A204.1 (cell line): ENCODE measurements around the gene SLC12A8.

Experiments
- FAIRE-seq: peaks from 2 replicates; lab custom pipeline; 2012; peaks lifted over from hg19 to GRCh38; lab: Jason Lieb, UNC

Gene SLC12A8

GRCh38 chr3:125151916-125152315 lies 60.6 kb downstream of the SLC12A8 start:
- no peak for FAIRE-seq

- FAIRE-seq, result no peak
Measured at GRCh38 chr3:125151442-125151817, 61.1 kb downstream of the SLC12A8 start.

GRCh38 chr3:125150525-125151441 lies 61.8 kb downstream of the SLC12A8 start:
- no peak for FAIRE-seq

- FAIRE-seq, result no peak
Measured at GRCh38 chr3:125149462-125149861, 63.1 kb downstream of the SLC12A8 start.

GRCh38 chr3:125148836-125149235 lies 63.7 kb downstream of the SLC12A8 start:
- FAIRE-seq, result no peak

- FAIRE-seq, result no peak
Measured at GRCh38 chr3:125148016-125148812, 64.3 kb downstream of the SLC12A8 start.

- FAIRE-seq, result no peak
Measured at GRCh38 chr3:125147491-125147820, 65.1 kb downstream of the SLC12A8 start.

GRCh38 chr3:125146626-125147490 lies 65.7 kb downstream of the SLC12A8 start:
- no peak for FAIRE-seq

- no peak for FAIRE-seq
Measured at GRCh38 chr3:125145751-125146475, 66.6 kb downstream of the SLC12A8 start.

GRCh38 chr3:125144653-125145314 lies 67.8 kb downstream of the SLC12A8 start:
- FAIRE-seq, result no peak

- FAIRE-seq, result no peak
Measured at GRCh38 chr3:125143982-125144652, 68.4 kb downstream of the SLC12A8 start.

GRCh38 chr3:125143538-125143937 lies 69.0 kb downstream of the SLC12A8 start:
- FAIRE-seq, result no peak

- FAIRE-seq, result no peak
Measured at GRCh38 chr3:125142940-125143339, 69.6 kb downstream of the SLC12A8 start.

GRCh38 chr3:125142420-125142778 lies 70.1 kb downstream of the SLC12A8 start:
- FAIRE-seq, result no peak

- FAIRE-seq, result no peak
Measured at GRCh38 chr3:125141596-125142419, 70.7 kb downstream of the SLC12A8 start.

- no peak for FAIRE-seq
Measured at GRCh38 chr3:125140818-125141595, 71.5 kb downstream of the SLC12A8 start.

- no peak for FAIRE-seq
Measured at GRCh38 chr3:125140011-125140817, 72.3 kb downstream of the SLC12A8 start.

- no peak for FAIRE-seq
Measured at GRCh38 chr3:125139386-125139785, 73.2 kb downstream of the SLC12A8 start.
